Measurements from ENCODE around the gene SMYD3.

GRCh38 chr1:245873883-245874671 is 633.0 kb downstream of the SMYD3 start:
- no peak for TF ChIP-seq CTCF (conservative IDR thresholded peaks at IDR 0.05)
- no peak for TF ChIP-seq ZFX (IDR thresholded peaks at IDR 0.05)

Data from C4-2B (cell line).